K562 (cell line): ENCODE data around the gene FSD1L. TPM values are rescaled to one million over a fixed set of nuclear protein-coding genes. Genes with fewer than 3 reads are reported as not detected.

ENCODE experiments used
- BCOR ChIP-seq: fragments of 450-650 bp; IDR thresholded peaks from 2 replicates; pipeline ENCODE4 v1.6.1; 2016
- CBX8 ChIP-seq: fragments of 200-600 bp; sonication (generic); IDR thresholded peaks from 2 replicates; pipeline ENCODE4 v1.6.1; 2012; ENCODE audit warnings: borderline replicate concordance, mixed run types, low read depth, mild to moderate bottlenecking, moderate library complexity, mixed read lengths, low read length, control low read depth, inconsistent platforms; ENCODE audit not compliant: poor library complexity, severe bottlenecking; ENCODE audit errors: extremely low read depth
- CC2D1A ChIP-seq: fragments of 450-650 bp; IDR thresholded peaks from 2 replicates; pipeline ENCODE4 v1.6.1; 2017; ENCODE audit warnings: mild to moderate bottlenecking
- ELF2 ChIP-seq: fragments of 250-450 bp; sonication (Bioruptor Pico); IDR thresholded peaks from 2 replicates; pipeline ENCODE4 v1.5.0; 2021; ENCODE audit warnings: mild to moderate bottlenecking
- GABPB1 ChIP-seq: sonication (generic); formaldehyde crosslinking; IDR thresholded peaks from 2 replicates; pipeline ENCODE4 v1.8.0; 2022; ENCODE audit warnings: mild to moderate bottlenecking, missing genetic modification reagents
- KLF16 ChIP-seq: IDR thresholded peaks from 2 replicates; pipeline ENCODE4 v1.6.1; 2016; ENCODE audit warnings: antibody characterized with exemption
- NFATC3 ChIP-seq: fragments of 450-650 bp; IDR thresholded peaks from 2 replicates; pipeline ENCODE4 v1.6.1; 2017; ENCODE audit warnings: mild to moderate bottlenecking
- POLR2G ChIP-seq: fragments of 200-400 bp; formaldehyde crosslinking; IDR thresholded peaks from 2 replicates; pipeline ENCODE4 v1.6.1; 2017; ENCODE audit warnings: low read depth, mild to moderate bottlenecking, antibody characterized with exemption, low read length, moderate library complexity
- POLR3A ChIP-seq: IDR thresholded peaks from 2 replicates; pipeline ENCODE4 v1.6.1; 2011; ENCODE audit warnings: borderline replicate concordance, mild to moderate bottlenecking, moderate library complexity; ENCODE audit not compliant: insufficient read length, insufficient read depth; ENCODE audit errors: extremely low read depth
- PRMT5 ChIP-seq: sonication (generic); formaldehyde crosslinking; IDR thresholded peaks from 2 replicates; pipeline ENCODE4 v1.5.0; 2020; ENCODE audit warnings: missing genetic modification reagents
- PYGO2 ChIP-seq: fragments of 450-650 bp; IDR thresholded peaks from 2 replicates; pipeline ENCODE4 v1.6.1; 2016; ENCODE audit warnings: mild to moderate bottlenecking, missing genetic modification characterization, moderate library complexity, missing compliant biosample characterization
- SREBF1 ChIP-seq: fragments of 150-350 bp; IDR thresholded peaks from 2 replicates; pipeline ENCODE4 v1.6.1; 2014; ENCODE audit warnings: antibody characterized with exemption, low read depth, low read length, borderline replicate concordance
- TAF7 ChIP-seq: fragments of 450-650 bp; IDR thresholded peaks from 2 replicates; pipeline ENCODE4 v1.6.1; 2016; ENCODE audit warnings: missing genetic modification characterization, missing compliant biosample characterization
- ZFP91 ChIP-seq: sonication (generic); formaldehyde crosslinking; IDR thresholded peaks from 2 replicates; pipeline ENCODE4 v1.8.0; 2022; ENCODE audit warnings: mild to moderate bottlenecking, missing genetic modification reagents
- ZNF23 ChIP-seq: fragments of 250-450 bp; sonication (Bioruptor Pico); IDR thresholded peaks from 2 replicates; pipeline ENCODE4 v1.4.0; 2020; ENCODE audit warnings: mild to moderate bottlenecking
- ZNF24 ChIP-seq: fragments of 450-650 bp; IDR thresholded peaks from 2 replicates; pipeline ENCODE4 v1.6.1; 2016
- polyA plus RNA-seq, 8 experiments: library from polyadenylated mRNA; depleted of rRNA in 4 of 8; stranded (reverse) in 5 of 8; unstranded in 3 of 8; fragments of >200 nt; fragmentation: Nextera tagmentation in 2 of 8; fragmentation: Illumina TruSeq in 1 of 8; extraction: Ambion mirVana in 2 of 8; extraction: Trizol in 1 of 8; gene quantifications; 2 replicates each; pipeline versions ENCODE4 v1.2.1 to v1.2.3, GENCODE V29; 2011 to 2014; ENCODE audit warnings: inconsistent platforms in 1 of 8, missing spikeins in 1 of 8
- total RNA-seq, 7 experiments: library from RNA; depleted of rRNA in 6 of 7; stranded (reverse); fragments of >200 nt in 6 of 7; fragmentation: Illumina TruSeq in 2 of 7; extraction: Trizol in 2 of 7; gene quantifications; 2 replicates each; pipeline versions ENCODE4 v1.2.1 to v1.2.3, GENCODE V29; 2011 to 2021; ENCODE audit warnings: low replicate concordance in 1 of 7
- TF ChIP-seq, protein P1 (sequence below): fragments of 450-650 bp; formaldehyde crosslinking; IDR thresholded peaks from 2 replicates; pipeline ENCODE4 v1.4.0; 2020; ENCODE audit warnings: mild to moderate bottlenecking, moderate library complexity
- TF ChIP-seq, protein P2 (sequence below): sonication (generic); formaldehyde crosslinking; IDR thresholded peaks from 2 replicates; pipeline ENCODE4 v1.8.0; 2023; ENCODE audit warnings: mild to moderate bottlenecking, missing genetic modification reagents

FSD1L gene
- total and polyA plus RNA-seq, 9 of the 15 experiments (the other 6 are each of a cell fraction or from before 2014, with no cell fraction given) = 0.95 to 4.2 (median 2.1) TPM

DNA sequence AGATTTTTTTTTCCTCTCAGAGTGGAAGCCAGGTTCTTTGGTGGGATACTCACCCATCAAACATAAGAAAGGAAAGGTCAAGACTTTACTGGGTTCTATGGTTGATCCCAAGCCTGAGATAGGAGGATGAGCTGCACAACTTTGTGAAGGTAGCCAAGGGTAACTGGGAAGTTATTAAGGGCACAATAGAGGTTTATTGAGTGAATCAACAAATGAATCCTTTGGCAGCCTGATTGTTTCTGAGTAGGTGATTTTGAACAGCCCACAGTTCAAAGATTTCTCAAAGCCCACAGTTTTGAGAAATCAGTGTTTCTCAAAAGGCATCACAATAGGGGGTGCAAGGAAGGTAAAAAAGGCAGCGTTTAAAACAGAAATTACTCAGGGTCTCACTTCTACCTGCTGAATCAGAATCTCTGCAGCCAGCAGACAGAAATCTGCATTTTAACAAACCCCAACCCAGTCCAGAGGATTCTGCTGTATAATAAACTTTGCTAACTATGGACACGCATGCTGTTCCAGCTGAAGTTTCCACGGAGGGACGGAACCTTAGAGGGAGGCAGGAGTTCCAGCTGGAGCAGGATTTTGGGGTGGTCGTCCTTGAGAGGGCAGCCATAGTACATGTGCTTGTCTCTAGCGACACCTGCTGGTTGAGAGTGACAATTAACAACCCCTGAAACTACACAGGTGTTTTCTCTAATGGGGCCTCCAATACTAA lies 32.7 kb upstream of the FSD1L start (continued):
- TF ChIP-seq SREBF1 = no peak
- no peak for TF ChIP-seq POLR3A
- no peak for TF ChIP-seq BCOR
- TF ChIP-seq POLR2G = no peak
- peak; percentile 49; the same call in 1 of the 2 replicates for TF ChIP-seq KLF16
- no peak for TF ChIP-seq ZNF24
- peak; percentile 49; the same call in 1 of the 2 replicates for TF ChIP-seq CC2D1A
- no peak for TF ChIP-seq ZFP91
- no peak for TF ChIP-seq PYGO2 (tag)
- peak; percentile 32; the same call in 1 of the 2 replicates for TF ChIP-seq GABPB1 (CRISPR knock-in tag)
- no peak for TF ChIP-seq PRMT5 (CRISPR knock-in tag)
- no peak for TF ChIP-seq CBX8
- no peak for TF ChIP-seq ELF2 (CRISPR knock-in tag)
- TF ChIP-seq, protein P1, sequence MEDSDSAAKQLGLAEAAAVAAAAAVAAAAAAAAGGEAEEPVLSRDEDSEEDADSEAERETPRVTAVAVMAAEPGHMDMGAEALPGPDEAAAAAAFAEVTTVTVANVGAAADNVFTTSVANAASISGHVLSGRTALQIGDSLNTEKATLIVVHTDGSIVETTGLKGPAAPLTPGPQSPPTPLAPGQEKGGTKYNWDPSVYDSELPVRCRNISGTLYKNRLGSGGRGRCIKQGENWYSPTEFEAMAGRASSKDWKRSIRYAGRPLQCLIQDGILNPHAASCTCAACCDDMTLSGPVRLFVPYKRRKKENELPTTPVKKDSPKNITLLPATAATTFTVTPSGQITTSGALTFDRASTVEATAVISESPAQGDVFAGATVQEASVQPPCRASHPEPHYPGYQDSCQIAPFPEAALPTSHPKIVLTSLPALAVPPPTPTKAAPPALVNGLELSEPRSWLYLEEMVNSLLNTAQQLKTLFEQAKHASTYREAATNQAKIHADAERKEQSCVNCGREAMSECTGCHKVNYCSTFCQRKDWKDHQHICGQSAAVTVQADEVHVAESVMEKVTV = peak; percentile 79
- TF ChIP-seq, protein P2, sequence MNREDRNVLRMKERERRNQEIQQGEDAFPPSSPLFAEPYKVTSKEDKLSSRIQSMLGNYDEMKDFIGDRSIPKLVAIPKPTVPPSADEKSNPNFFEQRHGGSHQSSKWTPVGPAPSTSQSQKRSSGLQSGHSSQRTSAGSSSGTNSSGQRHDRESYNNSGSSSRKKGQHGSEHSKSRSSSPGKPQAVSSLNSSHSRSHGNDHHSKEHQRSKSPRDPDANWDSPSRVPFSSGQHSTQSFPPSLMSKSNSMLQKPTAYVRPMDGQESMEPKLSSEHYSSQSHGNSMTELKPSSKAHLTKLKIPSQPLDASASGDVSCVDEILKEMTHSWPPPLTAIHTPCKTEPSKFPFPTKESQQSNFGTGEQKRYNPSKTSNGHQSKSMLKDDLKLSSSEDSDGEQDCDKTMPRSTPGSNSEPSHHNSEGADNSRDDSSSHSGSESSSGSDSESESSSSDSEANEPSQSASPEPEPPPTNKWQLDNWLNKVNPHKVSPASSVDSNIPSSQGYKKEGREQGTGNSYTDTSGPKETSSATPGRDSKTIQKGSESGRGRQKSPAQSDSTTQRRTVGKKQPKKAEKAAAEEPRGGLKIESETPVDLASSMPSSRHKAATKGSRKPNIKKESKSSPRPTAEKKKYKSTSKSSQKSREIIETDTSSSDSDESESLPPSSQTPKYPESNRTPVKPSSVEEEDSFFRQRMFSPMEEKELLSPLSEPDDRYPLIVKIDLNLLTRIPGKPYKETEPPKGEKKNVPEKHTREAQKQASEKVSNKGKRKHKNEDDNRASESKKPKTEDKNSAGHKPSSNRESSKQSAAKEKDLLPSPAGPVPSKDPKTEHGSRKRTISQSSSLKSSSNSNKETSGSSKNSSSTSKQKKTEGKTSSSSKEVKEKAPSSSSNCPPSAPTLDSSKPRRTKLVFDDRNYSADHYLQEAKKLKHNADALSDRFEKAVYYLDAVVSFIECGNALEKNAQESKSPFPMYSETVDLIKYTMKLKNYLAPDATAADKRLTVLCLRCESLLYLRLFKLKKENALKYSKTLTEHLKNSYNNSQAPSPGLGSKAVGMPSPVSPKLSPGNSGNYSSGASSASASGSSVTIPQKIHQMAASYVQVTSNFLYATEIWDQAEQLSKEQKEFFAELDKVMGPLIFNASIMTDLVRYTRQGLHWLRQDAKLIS = no peak
- TF ChIP-seq TAF7 (tag) = no peak
- no peak for TF ChIP-seq NFATC3
- TF ChIP-seq ZNF23 (CRISPR knock-in tag) = no peak
